ENCODE results near the gene GZF1.

GRCh38 chr20:23401051-23401450, 39.1 kb downstream of the GZF1 start:
- TF ChIP-seq CTCF (IDR thresholded peaks at IDR 0.05): no peak
- no peak for TF ChIP-seq EZH2 (IDR thresholded peaks at IDR 0.05)
- TF ChIP-seq EZH2phosphoT487 (IDR thresholded peaks at IDR 0.05): no peak

Measured in neural progenitor cell (in vitro differentiated cells).